ENCODE results near the gene PBX3. TPM values are rescaled to one million over a fixed set of nuclear protein-coding genes. Genes with fewer than 3 reads are reported as not detected.

The PBX3 gene
- total and polyA plus RNA-seq, 4 donors = 7.3 to 18.9 (median 11.1) TPM

DNA sequence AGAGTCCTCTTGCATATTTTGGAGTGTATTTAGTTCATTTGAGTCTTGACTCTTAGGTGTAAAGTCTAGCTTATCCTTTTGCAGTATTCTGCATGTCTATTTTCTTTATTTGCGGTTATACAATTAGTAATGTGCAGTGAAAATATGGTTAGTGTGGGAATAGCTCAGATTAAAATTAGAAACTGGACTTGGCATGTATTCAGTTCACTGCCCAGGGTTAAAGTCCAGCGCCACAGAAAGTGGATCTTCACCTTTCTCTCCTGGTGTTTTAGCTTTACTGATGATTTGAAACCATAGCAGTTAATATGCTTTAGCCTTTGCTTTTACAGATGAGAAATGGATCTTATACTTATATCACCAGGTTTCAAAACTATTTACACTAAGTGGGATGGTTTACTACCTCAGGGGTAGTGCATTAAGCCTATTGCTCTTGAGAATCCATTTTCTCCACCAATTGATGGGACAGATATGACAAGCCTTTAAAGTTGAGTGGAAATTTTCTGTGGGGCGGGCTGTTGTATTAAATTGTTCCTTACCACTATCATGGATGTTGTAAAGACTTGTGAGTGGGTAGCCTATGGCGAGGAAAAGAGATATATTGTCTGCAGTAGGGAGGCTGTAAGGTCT is 48.9 kb downstream of the PBX3 start:
- H3K9ac ChIP-seq (ENCODE audit: low read depth in 1 of 2, low read length in 2 of 2) = no peak overlapping the region
- WGBS = 71% methylated on average over 4 of the region's 4 CpGs
- peaks cover 6 to 33% (median 26%) of the 10 kb centered on the region in 4 donors for H3K4me1 ChIP-seq (ENCODE audit: control insufficient read depth in 4 of 4, insufficient read depth in 4 of 4, low read length in 3 of 4)
- peak overlapping the region in 1 of 2 donors; percentile 61 for H3K27ac ChIP-seq (ENCODE audit: low read depth in 1 of 2, low read length in 2 of 2)
- H3K36me3 ChIP-seq (ENCODE audit: control insufficient read depth in 4 of 4, insufficient read depth in 3 of 4, low read depth in 1 of 4, low read length in 3 of 4) = no peaks in the 10 kb centered on the region
- peak; percentile 96 to 97 for TF ChIP-seq HNF4A (conservative IDR thresholded peaks at IDR 0.05)
- TF ChIP-seq GABPA (IDR thresholded peaks at IDR 0.05 in 1 of 2, conservative IDR thresholded peaks at IDR 0.05 in 1 of 2) = no peak
- TF ChIP-seq RAD21 (IDR thresholded peaks at IDR 0.05) = peak; percentile 37 to 40
- TF ChIP-seq FOXA2 (IDR thresholded peaks at IDR 0.05) = no peak
- peak; percentile 42 to 63 for TF ChIP-seq RXRA (IDR thresholded peaks at IDR 0.05)
- TF ChIP-seq, protein P1, sequence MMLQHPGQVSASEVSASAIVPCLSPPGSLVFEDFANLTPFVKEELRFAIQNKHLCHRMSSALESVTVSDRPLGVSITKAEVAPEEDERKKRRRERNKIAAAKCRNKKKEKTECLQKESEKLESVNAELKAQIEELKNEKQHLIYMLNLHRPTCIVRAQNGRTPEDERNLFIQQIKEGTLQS (IDR thresholded peaks at IDR 0.05) = no peak
- TF ChIP-seq, protein P2, sequence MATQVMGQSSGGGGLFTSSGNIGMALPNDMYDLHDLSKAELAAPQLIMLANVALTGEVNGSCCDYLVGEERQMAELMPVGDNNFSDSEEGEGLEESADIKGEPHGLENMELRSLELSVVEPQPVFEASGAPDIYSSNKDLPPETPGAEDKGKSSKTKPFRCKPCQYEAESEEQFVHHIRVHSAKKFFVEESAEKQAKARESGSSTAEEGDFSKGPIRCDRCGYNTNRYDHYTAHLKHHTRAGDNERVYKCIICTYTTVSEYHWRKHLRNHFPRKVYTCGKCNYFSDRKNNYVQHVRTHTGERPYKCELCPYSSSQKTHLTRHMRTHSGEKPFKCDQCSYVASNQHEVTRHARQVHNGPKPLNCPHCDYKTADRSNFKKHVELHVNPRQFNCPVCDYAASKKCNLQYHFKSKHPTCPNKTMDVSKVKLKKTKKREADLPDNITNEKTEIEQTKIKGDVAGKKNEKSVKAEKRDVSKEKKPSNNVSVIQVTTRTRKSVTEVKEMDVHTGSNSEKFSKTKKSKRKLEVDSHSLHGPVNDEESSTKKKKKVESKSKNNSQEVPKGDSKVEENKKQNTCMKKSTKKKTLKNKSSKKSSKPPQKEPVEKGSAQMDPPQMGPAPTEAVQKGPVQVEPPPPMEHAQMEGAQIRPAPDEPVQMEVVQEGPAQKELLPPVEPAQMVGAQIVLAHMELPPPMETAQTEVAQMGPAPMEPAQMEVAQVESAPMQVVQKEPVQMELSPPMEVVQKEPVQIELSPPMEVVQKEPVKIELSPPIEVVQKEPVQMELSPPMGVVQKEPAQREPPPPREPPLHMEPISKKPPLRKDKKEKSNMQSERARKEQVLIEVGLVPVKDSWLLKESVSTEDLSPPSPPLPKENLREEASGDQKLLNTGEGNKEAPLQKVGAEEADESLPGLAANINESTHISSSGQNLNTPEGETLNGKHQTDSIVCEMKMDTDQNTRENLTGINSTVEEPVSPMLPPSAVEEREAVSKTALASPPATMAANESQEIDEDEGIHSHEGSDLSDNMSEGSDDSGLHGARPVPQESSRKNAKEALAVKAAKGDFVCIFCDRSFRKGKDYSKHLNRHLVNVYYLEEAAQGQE (IDR thresholded peaks at IDR 0.05) = peak; percentile 50
- TF ChIP-seq HNF4G (IDR thresholded peaks at IDR 0.05) = peak; percentile 81
- TF ChIP-seq YY1 (IDR thresholded peaks at IDR 0.05) = peak; percentile 70
- peak; percentile 81 for TF ChIP-seq SP1 (IDR thresholded peaks at IDR 0.05)
- peak in 1 of 2 donors; percentile 54 for TF ChIP-seq JUND (IDR thresholded peaks at IDR 0.05)
- H3K9me3 ChIP-seq (ENCODE audit: control insufficient read depth in 4 of 4, low read length in 3 of 4) = no peaks in the 10 kb centered on the region
- H3K27me3 ChIP-seq (ENCODE audit: control insufficient read depth in 4 of 4, insufficient read depth in 4 of 4, low read length in 3 of 4) = no peaks in the 10 kb centered on the region
- no peak overlapping the region for H3K4me3 ChIP-seq (ENCODE audit: low read depth in 1 of 3, low read length in 3 of 3)
- DNase-seq (ENCODE audit: low spot score) = no peak

DNA sequence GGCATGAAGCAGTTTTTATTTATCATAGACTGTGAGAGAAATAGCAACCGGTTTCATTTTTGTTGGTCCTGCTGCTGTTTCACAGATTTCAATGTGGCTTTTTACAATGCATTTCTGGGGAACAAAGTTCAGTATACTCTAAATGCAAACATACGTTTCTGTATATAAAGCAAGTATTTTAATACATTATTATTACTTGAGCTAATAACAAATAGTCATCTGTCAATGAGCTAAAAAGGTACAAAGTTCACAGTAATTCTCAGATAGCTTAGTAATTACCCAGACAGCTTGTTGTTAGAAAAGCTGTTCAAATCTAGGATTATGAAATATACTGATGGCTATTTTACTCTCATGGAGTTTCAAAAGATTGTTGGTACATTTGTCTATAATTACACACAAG is 50.8 kb downstream of the PBX3 start:
- H3K4me3 ChIP-seq (ENCODE audit: low read depth in 1 of 3, low read length in 3 of 3) = no peak overlapping the region
- H3K9ac ChIP-seq (ENCODE audit: low read depth in 1 of 2, low read length in 2 of 2) = peak overlapping the region in 1 of 2 donors; percentile 32
- H3K27me3 ChIP-seq (ENCODE audit: control insufficient read depth in 4 of 4, insufficient read depth in 4 of 4, low read length in 3 of 4) = no peaks in the 10 kb centered on the region
- no peaks in the 10 kb centered on the region for H3K9me3 ChIP-seq (ENCODE audit: control insufficient read depth in 4 of 4, low read length in 3 of 4)
- peaks cover 6 to 33% (median 26%) of the 10 kb centered on the region in 4 donors for H3K4me1 ChIP-seq (ENCODE audit: control insufficient read depth in 4 of 4, insufficient read depth in 4 of 4, low read length in 3 of 4)
- no peaks in the 10 kb centered on the region for H3K36me3 ChIP-seq (ENCODE audit: control insufficient read depth in 4 of 4, insufficient read depth in 3 of 4, low read depth in 1 of 4, low read length in 3 of 4)
- WGBS = 20% methylated on average over 2 of the region's 2 CpGs
- H3K27ac ChIP-seq (ENCODE audit: low read depth in 1 of 2, low read length in 2 of 2) = no peak overlapping the region
- TF ChIP-seq EGR1 (IDR thresholded peaks at IDR 0.05; ENCODE audit: low read depth in 2 of 2) = no peak
- no peak for TF ChIP-seq TAF1 (conservative IDR thresholded peaks at IDR 0.05)
- TF ChIP-seq, protein P2 (IDR thresholded peaks at IDR 0.05) = no peak
- TF ChIP-seq FOXA2 (IDR thresholded peaks at IDR 0.05) = no peak
- no peak for TF ChIP-seq NR2F2 (IDR thresholded peaks at IDR 0.05)
- TF ChIP-seq, protein P3, sequence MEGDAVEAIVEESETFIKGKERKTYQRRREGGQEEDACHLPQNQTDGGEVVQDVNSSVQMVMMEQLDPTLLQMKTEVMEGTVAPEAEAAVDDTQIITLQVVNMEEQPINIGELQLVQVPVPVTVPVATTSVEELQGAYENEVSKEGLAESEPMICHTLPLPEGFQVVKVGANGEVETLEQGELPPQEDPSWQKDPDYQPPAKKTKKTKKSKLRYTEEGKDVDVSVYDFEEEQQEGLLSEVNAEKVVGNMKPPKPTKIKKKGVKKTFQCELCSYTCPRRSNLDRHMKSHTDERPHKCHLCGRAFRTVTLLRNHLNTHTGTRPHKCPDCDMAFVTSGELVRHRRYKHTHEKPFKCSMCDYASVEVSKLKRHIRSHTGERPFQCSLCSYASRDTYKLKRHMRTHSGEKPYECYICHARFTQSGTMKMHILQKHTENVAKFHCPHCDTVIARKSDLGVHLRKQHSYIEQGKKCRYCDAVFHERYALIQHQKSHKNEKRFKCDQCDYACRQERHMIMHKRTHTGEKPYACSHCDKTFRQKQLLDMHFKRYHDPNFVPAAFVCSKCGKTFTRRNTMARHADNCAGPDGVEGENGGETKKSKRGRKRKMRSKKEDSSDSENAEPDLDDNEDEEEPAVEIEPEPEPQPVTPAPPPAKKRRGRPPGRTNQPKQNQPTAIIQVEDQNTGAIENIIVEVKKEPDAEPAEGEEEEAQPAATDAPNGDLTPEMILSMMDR (IDR thresholded peaks at IDR 0.05; ENCODE audit: low read depth, low read length, missing input control) = no peak
- TF ChIP-seq RAD21 (IDR thresholded peaks at IDR 0.05) = peak; percentile 4 to 6
- TF ChIP-seq, protein P4, sequence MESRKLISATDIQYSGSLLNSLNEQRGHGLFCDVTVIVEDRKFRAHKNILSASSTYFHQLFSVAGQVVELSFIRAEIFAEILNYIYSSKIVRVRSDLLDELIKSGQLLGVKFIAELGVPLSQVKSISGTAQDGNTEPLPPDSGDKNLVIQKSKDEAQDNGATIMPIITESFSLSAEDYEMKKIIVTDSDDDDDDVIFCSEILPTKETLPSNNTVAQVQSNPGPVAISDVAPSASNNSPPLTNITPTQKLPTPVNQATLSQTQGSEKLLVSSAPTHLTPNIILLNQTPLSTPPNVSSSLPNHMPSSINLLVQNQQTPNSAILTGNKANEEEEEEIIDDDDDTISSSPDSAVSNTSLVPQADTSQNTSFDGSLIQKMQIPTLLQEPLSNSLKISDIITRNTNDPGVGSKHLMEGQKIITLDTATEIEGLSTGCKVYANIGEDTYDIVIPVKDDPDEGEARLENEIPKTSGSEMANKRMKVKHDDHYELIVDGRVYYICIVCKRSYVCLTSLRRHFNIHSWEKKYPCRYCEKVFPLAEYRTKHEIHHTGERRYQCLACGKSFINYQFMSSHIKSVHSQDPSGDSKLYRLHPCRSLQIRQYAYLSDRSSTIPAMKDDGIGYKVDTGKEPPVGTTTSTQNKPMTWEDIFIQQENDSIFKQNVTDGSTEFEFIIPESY (IDR thresholded peaks at IDR 0.05) = no peak
- TF ChIP-seq FOXA1 (IDR thresholded peaks at IDR 0.05) = no peak
- peak; percentile 55 to 73 for TF ChIP-seq HNF4A (conservative IDR thresholded peaks at IDR 0.05)
- TF ChIP-seq YY1 (IDR thresholded peaks at IDR 0.05) = peak; percentile 53
- no peak for TF ChIP-seq GABPA (IDR thresholded peaks at IDR 0.05 in 1 of 2, conservative IDR thresholded peaks at IDR 0.05 in 1 of 2)
- no peak for TF ChIP-seq RXRA (IDR thresholded peaks at IDR 0.05)
- TF ChIP-seq, protein P1 (IDR thresholded peaks at IDR 0.05) = no peak
- TF ChIP-seq HNF4G (IDR thresholded peaks at IDR 0.05) = peak; percentile 17
- peak; percentile 42 for TF ChIP-seq SP1 (IDR thresholded peaks at IDR 0.05)
- TF ChIP-seq, protein P5, sequence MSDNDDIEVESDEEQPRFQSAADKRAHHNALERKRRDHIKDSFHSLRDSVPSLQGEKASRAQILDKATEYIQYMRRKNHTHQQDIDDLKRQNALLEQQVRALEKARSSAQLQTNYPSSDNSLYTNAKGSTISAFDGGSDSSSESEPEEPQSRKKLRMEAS (IDR thresholded peaks at IDR 0.05) = no peak
- no peak for TF ChIP-seq JUND (IDR thresholded peaks at IDR 0.05)
- DNase-seq (ENCODE audit: low spot score) = no peak
